Measurements from ENCODE around the gene LY9.

Gene LY9

DNA sequence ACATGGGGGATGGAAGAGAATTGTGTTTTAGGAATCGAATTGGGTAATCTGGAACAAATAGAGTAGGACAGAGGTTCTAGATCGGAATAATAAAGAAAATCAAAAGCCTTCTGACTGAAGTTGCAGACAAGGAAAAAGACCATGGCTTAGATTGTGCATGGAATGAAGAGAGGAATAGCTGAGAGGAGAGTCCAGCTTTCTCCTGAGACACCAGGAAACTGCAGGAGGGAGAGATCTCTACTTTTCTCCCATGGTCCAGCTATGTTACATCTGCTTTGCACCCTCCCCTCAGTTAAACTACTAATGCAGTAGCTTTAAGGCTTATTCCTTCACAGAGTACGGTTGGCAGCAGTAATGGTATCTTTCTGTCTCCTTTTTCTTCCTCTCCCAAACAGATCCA, 43.6 kb upstream of the LY9 start:
- TF ChIP-seq, protein P1, sequence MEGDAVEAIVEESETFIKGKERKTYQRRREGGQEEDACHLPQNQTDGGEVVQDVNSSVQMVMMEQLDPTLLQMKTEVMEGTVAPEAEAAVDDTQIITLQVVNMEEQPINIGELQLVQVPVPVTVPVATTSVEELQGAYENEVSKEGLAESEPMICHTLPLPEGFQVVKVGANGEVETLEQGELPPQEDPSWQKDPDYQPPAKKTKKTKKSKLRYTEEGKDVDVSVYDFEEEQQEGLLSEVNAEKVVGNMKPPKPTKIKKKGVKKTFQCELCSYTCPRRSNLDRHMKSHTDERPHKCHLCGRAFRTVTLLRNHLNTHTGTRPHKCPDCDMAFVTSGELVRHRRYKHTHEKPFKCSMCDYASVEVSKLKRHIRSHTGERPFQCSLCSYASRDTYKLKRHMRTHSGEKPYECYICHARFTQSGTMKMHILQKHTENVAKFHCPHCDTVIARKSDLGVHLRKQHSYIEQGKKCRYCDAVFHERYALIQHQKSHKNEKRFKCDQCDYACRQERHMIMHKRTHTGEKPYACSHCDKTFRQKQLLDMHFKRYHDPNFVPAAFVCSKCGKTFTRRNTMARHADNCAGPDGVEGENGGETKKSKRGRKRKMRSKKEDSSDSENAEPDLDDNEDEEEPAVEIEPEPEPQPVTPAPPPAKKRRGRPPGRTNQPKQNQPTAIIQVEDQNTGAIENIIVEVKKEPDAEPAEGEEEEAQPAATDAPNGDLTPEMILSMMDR (conservative IDR thresholded peaks at IDR 0.05), result no peak
- no peak for TF ChIP-seq ZFX (IDR thresholded peaks at IDR 0.05)
- no peak overlapping the region for H3K27ac ChIP-seq

DNA sequence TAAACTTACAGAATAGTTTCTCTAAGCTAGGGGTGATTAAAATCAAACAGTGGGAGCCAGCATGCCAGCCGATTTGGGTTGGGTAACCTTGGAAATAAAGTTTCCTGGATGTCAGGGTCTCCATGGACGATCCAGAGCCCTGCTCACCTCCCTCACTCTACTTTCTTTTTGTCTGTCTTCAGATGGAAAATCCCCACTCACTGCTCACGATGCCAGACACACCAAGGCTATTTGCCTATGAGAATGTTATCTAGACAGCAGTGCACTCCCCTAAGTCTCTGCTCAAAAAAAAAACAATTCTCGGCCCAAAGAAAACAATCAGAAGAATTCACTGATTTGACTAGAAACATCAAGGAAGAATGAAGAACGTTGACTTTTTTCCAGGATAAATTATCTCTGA, 43.0 kb upstream of the LY9 start:
- no peak for TF ChIP-seq ZFX (IDR thresholded peaks at IDR 0.05)
- TF ChIP-seq, protein P1 (conservative IDR thresholded peaks at IDR 0.05), result no peak
- H3K27ac ChIP-seq, result no peak overlapping the region

DNA sequence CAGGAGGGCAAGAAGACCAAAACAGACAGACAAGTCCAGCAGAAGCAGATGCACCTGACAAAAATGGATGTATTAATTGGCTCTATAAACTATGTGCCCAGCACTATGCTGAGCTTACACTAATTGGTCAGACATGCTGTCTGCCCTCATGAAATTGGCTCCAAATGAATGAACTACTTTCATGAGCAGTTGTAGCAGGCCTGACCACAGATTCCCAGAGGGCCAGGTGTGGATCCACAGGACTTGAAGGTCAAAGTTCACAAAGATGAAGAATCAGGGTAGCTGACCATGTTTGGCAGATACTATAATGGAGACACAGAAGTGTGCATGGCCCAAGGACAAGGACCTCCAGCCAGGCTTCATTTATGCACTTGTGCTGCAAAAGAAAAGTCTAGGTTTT, 42.4 kb upstream of the LY9 start:
- H3K27ac ChIP-seq, result no peak overlapping the region
- TF ChIP-seq, protein P1 (conservative IDR thresholded peaks at IDR 0.05), result no peak
- no peak for TF ChIP-seq ZFX (IDR thresholded peaks at IDR 0.05)

DNA sequence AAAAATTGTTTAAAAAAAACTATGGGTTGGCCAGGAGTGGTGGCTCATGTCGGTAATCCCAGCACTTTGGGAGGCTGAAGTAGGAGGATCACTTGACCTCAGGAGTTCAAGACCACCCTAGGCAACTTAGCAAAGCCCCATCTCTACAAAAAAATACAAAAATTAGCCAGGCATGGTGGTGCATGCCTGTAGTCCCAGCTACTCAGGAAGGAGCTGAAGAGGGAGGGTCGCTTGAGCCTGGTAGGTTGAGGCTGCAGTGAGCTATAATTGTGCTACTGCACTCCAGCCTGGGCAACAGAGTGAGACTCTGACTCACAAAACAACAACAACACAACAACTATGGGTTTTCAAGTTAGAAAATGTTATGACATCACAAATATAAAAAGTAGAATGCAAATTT, 40.5 kb upstream of the LY9 start:
- H3K27ac ChIP-seq, result no peak overlapping the region
- TF ChIP-seq ZFX (IDR thresholded peaks at IDR 0.05), result no peak
- TF ChIP-seq, protein P1 (conservative IDR thresholded peaks at IDR 0.05), result no peak

DNA sequence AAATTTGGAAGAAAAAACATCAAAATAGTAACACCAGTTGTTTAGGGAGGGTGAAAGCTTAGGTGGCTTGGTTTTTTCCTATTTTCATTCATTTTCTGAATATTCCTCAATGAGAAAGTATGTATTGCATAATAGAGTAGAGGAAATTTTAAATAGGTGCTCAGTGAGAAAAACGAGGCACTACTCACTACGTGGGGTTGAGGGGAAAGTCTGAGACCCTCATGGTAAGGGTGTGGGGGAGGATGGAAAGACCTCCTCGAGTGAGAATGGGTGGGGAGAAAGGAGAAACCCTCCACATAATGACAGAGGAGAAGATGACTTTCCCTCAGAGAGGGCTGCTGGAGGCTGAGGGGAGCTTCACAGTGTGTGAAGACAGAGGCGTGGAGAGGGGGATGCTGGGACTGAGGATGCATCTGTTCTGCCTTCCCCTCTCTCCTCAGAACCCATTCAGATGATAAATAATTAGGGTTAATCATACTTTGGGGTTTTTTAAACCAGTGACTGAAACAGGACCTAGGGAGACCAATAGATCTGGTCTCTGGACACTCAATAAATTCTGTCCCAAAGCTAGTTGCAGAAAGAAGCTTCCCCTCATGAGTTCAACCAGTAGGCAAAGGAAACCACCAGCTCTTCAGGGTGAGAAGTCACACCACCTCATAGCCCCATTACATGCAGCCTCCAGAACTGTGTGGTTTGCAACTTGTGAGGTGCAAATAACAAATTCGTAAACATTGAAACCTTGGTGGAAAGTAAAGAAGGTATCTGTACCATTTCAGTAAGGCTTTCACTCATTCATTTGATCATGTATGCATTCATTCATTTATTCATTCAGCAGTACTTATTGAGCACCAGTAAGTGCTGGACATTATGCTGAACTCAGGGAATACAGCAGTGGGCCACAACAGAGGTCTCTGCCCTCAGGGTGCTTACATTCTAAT, 39.8 kb upstream of the LY9 start:
- TF ChIP-seq, protein P1 (conservative IDR thresholded peaks at IDR 0.05), result no peak
- no peak for TF ChIP-seq ZFX (IDR thresholded peaks at IDR 0.05)
- H3K27ac ChIP-seq, result no peak overlapping the region

DNA sequence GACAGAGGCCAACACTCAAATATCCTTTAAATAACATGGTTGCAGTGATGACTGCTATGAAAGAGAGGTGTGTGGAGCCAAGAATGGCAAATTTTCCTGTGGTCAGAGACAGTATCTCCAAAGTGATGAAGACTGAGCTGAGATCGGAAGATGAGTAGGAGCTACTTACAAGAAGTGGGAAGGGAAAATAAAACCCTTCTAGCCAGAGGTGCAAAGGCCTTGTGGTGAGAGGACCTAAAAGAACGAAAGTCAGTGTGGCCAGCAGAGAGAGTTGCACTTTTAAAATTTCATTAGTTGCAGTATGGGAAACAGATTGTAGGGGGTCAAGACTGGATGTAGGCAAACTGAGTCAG, 39.1 kb upstream of the LY9 start:
- TF ChIP-seq, protein P1 (conservative IDR thresholded peaks at IDR 0.05), result no peak
- no peak for TF ChIP-seq ZFX (IDR thresholded peaks at IDR 0.05)
- H3K27ac ChIP-seq, result no peak overlapping the region

DNA sequence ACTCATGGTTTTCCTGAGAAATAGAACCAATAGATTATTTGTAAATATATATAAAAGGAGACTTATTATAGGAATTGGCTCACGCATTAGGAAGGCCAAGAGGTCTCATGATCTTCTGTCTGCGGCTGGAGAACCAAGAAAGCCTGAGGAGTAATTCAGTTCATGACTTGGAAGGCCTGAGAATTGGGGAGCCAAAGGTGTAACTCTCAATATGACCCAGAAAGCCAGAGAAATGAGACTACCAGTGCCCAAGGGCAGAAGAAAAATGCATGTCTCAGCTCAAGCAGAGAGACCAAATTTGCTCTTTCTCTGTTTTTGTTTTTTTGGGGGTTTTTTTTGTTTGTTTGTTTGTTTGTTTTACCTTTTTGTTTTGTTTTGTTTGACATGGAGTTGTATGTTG, 37.5 kb upstream of the LY9 start:
- H3K27ac ChIP-seq, result no peak overlapping the region
- TF ChIP-seq ZFX (IDR thresholded peaks at IDR 0.05), result no peak
- TF ChIP-seq, protein P1 (conservative IDR thresholded peaks at IDR 0.05), result no peak

Measured in C4-2B (cell line).